GM18502 (cell line): ENCODE results near the gene SPEM3.

Experiments
- ATAC-seq: cut with Tn5 transposase; IDR thresholded peaks from one replicate; pipeline ENCODE4 v1.9.1; 2021; ENCODE audit warnings: mild to moderate bottlenecking; ENCODE audit not compliant: unreplicated experiment, poor library complexity

Gene SPEM3

GRCh38 chr17:7403727-7403976 lies 25.0 kb upstream of the SPEM3 start:
- peak; percentile 36 for ATAC-seq

GRCh38 chr17:7403977-7404736 lies 24.5 kb upstream of the SPEM3 start, which contains the start of gene TMEM256:
TMEM256 (minus strand) TSS chr17:7404097; CDS start chr17:7404084, 13 bp downstream.
- ATAC-seq = peak; percentile 87

GRCh38 chr17:7404737-7405349 lies 23.8 kb upstream of the SPEM3 start:
- peak; percentile 9 for ATAC-seq

- no peak for ATAC-seq
Measured at GRCh38 chr17:7405350-7406234, 23.1 kb upstream of the SPEM3 start.

GRCh38 chr17:7406235-7406825 lies 22.3 kb upstream of the SPEM3 start:
- no peak for ATAC-seq

- no peak for ATAC-seq
Measured at GRCh38 chr17:7407082-7407481, 21.6 kb upstream of the SPEM3 start.

- ATAC-seq = no peak
Measured at GRCh38 chr17:7407485-7408251, 21.0 kb upstream of the SPEM3 start, which contains the start of gene NLGN2. NLGN2 (plus strand) TSS chr17:7407845; CDS start chr17:7408256, 411 bp downstream.

GRCh38 chr17:7408252-7408727 lies 20.4 kb upstream of the SPEM3 start:
- no peak for ATAC-seq

GRCh38 chr17:7408863-7409262 lies 19.8 kb upstream of the SPEM3 start:
- no peak for ATAC-seq

GRCh38 chr17:7409716-7410115 lies 18.9 kb upstream of the SPEM3 start:
- no peak for ATAC-seq

GRCh38 chr17:7410634-7411426 lies 17.8 kb upstream of the SPEM3 start:
- no peak for ATAC-seq

- ATAC-seq = no peak
Measured at GRCh38 chr17:7411427-7411750, 17.3 kb upstream of the SPEM3 start.

GRCh38 chr17:7413346-7413985 lies 15.2 kb upstream of the SPEM3 start:
- no peak for ATAC-seq

GRCh38 chr17:7414837-7415236 lies 13.8 kb upstream of the SPEM3 start:
- no peak for ATAC-seq

- no peak for ATAC-seq
Measured at GRCh38 chr17:7415784-7416183, 12.9 kb upstream of the SPEM3 start.

- ATAC-seq = no peak
Measured at GRCh38 chr17:7416323-7416722, 12.3 kb upstream of the SPEM3 start.

GRCh38 chr17:7417056-7417655 lies 11.5 kb upstream of the SPEM3 start:
- ATAC-seq = no peak

- ATAC-seq = no peak
Measured at GRCh38 chr17:7418472-7419152, 10.0 kb upstream of the SPEM3 start.
